ENCODE results near the gene ARAP2. TPM values are rescaled to one million over a fixed set of nuclear protein-coding genes. Genes with fewer than 3 reads are reported as not detected.

Gene ARAP2
- total and polyA plus RNA-seq, 2 experiments from 2014 or later = 0.70 to 2.6 TPM

DNA sequence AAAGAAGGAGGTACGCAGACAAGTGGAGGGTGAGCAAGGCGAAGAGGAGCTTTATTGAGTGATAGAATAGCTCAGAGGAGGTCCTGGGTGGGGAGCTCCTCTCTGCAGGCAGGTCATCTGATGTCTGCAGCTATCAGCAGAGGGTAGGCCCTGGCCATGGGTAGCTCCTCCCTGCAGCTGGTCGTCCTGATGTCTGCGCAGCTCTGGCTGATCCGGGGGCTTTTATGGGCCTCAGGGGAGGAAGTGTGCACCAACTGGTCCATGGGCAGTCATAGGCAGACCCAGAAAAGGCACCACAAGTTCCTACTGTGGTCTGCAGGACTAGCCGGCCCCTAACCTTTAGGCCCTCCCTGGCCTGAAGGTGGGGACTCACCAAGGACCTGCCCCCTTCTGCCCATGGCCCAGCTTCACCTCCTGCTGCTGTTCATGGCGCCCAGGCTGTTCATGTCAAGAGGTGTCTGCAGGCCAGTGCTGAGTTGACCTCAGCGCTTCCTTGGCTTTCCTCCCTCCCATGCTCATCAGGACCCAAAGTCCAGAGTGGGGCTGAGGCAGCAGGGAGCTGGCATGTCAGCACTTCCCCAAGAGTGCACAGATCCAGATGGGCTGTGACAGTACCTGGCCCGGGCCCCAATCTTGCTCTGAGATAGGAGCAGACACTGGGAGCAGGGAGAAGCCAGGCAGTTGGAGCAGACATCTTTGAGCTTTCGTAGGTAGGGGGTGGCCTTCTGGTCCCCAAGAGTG lies 46.1 kb downstream of the ARAP2 start:
- H3K4me1 ChIP-seq (ENCODE audit: low read depth) = no peaks in the 10 kb centered on the region
- H3K36me3 ChIP-seq = no peaks in the 10 kb centered on the region
- H3K27me3 ChIP-seq = no peaks in the 10 kb centered on the region
- TF ChIP-seq, protein P1, sequence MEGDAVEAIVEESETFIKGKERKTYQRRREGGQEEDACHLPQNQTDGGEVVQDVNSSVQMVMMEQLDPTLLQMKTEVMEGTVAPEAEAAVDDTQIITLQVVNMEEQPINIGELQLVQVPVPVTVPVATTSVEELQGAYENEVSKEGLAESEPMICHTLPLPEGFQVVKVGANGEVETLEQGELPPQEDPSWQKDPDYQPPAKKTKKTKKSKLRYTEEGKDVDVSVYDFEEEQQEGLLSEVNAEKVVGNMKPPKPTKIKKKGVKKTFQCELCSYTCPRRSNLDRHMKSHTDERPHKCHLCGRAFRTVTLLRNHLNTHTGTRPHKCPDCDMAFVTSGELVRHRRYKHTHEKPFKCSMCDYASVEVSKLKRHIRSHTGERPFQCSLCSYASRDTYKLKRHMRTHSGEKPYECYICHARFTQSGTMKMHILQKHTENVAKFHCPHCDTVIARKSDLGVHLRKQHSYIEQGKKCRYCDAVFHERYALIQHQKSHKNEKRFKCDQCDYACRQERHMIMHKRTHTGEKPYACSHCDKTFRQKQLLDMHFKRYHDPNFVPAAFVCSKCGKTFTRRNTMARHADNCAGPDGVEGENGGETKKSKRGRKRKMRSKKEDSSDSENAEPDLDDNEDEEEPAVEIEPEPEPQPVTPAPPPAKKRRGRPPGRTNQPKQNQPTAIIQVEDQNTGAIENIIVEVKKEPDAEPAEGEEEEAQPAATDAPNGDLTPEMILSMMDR (IDR thresholded peaks at IDR 0.05; ENCODE audit: low read depth, low read length) = no peak
- H3K27ac ChIP-seq = no peak overlapping the region
- DNase-seq (ENCODE audit: low read depth in 1 of 2, low spot score in 1 of 2) = no peak
- H3K9me3 ChIP-seq (ENCODE audit: low read depth) = no peaks in the 10 kb centered on the region
- no peak overlapping the region for H3K4me3 ChIP-seq

DNA sequence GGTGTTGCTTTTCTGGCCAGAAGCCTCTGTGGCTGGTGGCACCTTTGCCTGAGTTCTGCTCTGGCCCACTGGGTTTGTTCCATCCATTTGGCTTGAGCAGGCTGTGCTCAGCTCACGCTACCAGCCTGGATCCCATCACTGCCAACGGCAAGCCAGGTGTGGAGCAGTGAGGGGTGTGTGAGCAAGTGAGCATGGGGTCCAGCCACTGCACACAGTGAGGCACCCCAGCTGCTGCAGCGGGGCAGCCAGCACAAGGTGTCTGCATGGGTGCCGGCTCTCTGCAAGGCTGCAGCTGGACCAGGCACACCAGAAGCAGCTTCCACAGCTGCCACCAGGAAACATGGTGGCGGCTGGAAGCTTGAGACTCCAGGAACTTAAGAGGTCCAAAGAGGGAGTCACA lies 46.8 kb downstream of the ARAP2 start:
- H3K4me1 ChIP-seq (ENCODE audit: low read depth) = no peaks in the 10 kb centered on the region
- TF ChIP-seq, protein P1 (IDR thresholded peaks at IDR 0.05; ENCODE audit: low read depth, low read length) = no peak
- no peaks in the 10 kb centered on the region for H3K27me3 ChIP-seq
- no peak overlapping the region for H3K27ac ChIP-seq
- no peak for DNase-seq (ENCODE audit: low read depth in 1 of 2, low spot score in 1 of 2)
- H3K4me3 ChIP-seq = no peak overlapping the region
- H3K36me3 ChIP-seq = no peaks in the 10 kb centered on the region
- no peaks in the 10 kb centered on the region for H3K9me3 ChIP-seq (ENCODE audit: low read depth)

DNA sequence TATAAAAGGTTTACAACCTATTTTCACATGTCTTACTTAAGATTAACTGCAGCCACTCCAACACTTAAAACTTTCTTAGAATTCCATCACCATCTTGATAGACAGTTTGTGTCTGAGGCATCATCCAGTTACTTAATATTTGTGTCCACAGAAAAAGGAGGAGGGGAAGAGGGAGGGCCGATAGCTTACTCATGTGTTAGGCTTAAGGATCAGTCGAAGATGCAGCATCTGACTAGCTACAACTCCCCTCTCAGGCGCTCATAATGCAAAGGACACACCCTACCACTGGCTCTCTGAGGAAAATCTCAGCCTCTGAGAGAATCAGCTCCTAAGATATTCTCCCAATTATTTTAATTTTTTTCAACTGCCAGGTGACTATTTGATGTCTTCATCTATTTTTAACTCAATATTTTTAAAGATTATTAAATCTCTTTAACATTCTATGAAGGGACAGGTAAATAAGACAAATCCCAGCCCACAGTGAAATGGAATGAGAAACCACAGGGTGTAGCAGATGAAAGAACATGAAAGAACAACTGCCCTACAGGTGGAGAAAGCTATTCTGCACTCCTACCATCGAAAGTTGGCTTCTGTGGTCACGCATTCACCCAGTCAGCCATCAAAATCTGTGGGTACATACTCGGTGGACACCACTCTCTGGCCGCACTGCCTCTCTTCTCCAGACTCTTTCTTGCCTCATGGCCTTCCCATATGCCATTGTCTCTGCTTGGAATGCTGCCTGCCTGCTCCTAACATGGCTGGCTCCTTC lies 48.0 kb downstream of the ARAP2 start:
- H3K36me3 ChIP-seq = no peaks in the 10 kb centered on the region
- TF ChIP-seq, protein P1 (IDR thresholded peaks at IDR 0.05; ENCODE audit: low read depth, low read length) = no peak
- no peaks in the 10 kb centered on the region for H3K4me1 ChIP-seq (ENCODE audit: low read depth)
- H3K27ac ChIP-seq = no peak overlapping the region
- no peak overlapping the region for H3K4me3 ChIP-seq
- no peak for DNase-seq (ENCODE audit: low read depth in 1 of 2, low spot score in 1 of 2)
- no peaks in the 10 kb centered on the region for H3K9me3 ChIP-seq (ENCODE audit: low read depth)
- H3K27me3 ChIP-seq = no peaks in the 10 kb centered on the region

DNA sequence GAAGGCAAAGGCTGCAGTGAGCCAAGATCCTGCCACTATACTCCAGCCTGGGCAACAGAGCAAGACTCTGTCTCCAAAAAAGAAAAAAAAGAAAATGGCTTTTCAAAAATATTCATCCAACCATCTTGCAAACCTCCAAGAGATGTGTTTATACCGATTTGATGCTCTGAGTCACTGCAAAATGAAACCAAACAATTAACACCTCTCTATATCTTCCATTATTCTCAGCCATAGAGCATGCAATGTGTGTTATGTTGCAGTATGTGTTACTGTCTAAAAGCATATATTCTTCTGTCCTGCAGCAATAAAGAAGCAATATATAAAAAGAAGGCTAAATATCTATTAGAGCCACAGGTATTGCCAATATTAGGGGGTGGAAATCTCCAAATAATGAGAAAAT lies 51.4 kb downstream of the ARAP2 start:
- TF ChIP-seq, protein P1 (IDR thresholded peaks at IDR 0.05; ENCODE audit: low read depth, low read length) = no peak
- no peak overlapping the region for H3K27ac ChIP-seq
- H3K36me3 ChIP-seq = no peaks in the 10 kb centered on the region
- H3K4me3 ChIP-seq = no peak overlapping the region
- no peaks in the 10 kb centered on the region for H3K4me1 ChIP-seq (ENCODE audit: low read depth)
- no peaks in the 10 kb centered on the region for H3K27me3 ChIP-seq
- H3K9me3 ChIP-seq (ENCODE audit: low read depth) = no peaks in the 10 kb centered on the region
- no peak for DNase-seq (ENCODE audit: low read depth in 1 of 2, low spot score in 1 of 2)

DNA sequence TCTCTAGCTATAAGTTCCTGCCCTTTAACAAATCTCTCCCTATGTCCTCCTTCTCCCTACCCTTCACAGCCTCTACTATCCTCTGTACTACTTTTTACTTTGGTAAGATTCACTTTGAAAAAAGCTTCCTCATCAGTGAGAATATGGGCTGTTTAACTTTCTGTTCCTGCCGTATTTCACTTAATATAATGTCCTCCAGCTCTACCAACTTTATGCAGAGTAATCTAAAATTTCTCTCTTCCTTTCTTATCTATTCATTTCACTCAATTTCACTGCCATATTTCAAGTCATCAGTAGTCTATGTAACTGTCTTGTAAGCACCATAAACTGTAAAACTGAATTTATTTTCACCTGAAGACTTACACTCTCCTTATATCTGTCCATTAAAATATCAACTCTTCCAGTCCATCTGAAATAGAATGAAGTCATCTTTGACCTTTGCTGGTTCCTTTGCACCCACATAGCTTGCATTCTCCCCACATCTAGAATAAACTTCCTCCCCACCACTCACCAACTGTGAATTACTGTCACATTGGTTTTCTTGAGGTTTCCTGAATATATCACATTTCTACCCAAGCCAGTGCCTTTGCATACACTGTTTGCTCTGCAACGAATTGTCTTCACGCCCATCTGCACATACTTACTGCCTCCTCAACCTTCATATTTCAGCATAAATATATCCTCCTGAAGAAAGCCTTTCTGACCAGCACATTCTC lies 54.6 kb downstream of the ARAP2 start:
- H3K9me3 ChIP-seq (ENCODE audit: low read depth) = no peaks in the 10 kb centered on the region
- DNase-seq (ENCODE audit: low read depth in 1 of 2, low spot score in 1 of 2) = no peak
- no peaks in the 10 kb centered on the region for H3K27me3 ChIP-seq
- H3K4me1 ChIP-seq (ENCODE audit: low read depth) = no peaks in the 10 kb centered on the region
- H3K4me3 ChIP-seq = no peak overlapping the region
- TF ChIP-seq, protein P1 (IDR thresholded peaks at IDR 0.05; ENCODE audit: low read depth, low read length) = no peak
- H3K36me3 ChIP-seq = no peaks in the 10 kb centered on the region
- H3K27ac ChIP-seq = no peak overlapping the region

All from cardiac muscle cell (in vitro differentiated cells and primary cell).